GM12865 (cell line): ENCODE results near the gene MSI1.

Experiments used
- DNase-seq: peaks from one replicate; pipeline ENCODE4 v3.0.0; 2010; ENCODE audit warnings: low read depth
- H3K4me3 ChIP-seq: 2 replicates; pipeline ENCODE4 v1.5.1; 2011; ENCODE audit warnings: mild to moderate bottlenecking, low read depth, low read length, control low read depth
- CTCF ChIP-seq: IDR thresholded peaks from 2 replicates; pipeline ENCODE4 v1.5.1; 2011; ENCODE audit warnings: low read length, control low read depth, low read depth, inconsistent platforms; ENCODE audit not compliant: insufficient read depth; ENCODE audit errors: missing control alignments

The MSI1 gene

GRCh38 chr12:120363274-120363855, 5.6 kb downstream of the MSI1 start:
- DNase-seq, result no peak
- no peak overlapping the region for H3K4me3 ChIP-seq
- no peak for TF ChIP-seq CTCF

- no peak for TF ChIP-seq CTCF
- no peak for DNase-seq
- no peak overlapping the region for H3K4me3 ChIP-seq
Measured at GRCh38 chr12:120362516-120363273, 6.3 kb downstream of the MSI1 start.

GRCh38 chr12:120361506-120362208, 7.3 kb downstream of the MSI1 start:
- peak; percentile 62 for DNase-seq
- no peak overlapping the region for H3K4me3 ChIP-seq
- no peak for TF ChIP-seq CTCF

- no peak for DNase-seq
- no peak overlapping the region for H3K4me3 ChIP-seq
- TF ChIP-seq CTCF, result no peak
Measured at GRCh38 chr12:120359128-120359527, 9.8 kb downstream of the MSI1 start.

- TF ChIP-seq CTCF, result no peak
- no peak overlapping the region for H3K4me3 ChIP-seq
- DNase-seq, result no peak
Measured at GRCh38 chr12:120358412-120359100, 10.4 kb downstream of the MSI1 start.

GRCh38 chr12:120357104-120357503, 11.9 kb downstream of the MSI1 start:
- no peak for DNase-seq
- TF ChIP-seq CTCF, result no peak
- H3K4me3 ChIP-seq, result no peak overlapping the region
